GM12874 (cell line): ENCODE results near the gene TBRG1.

Experiments
- TF ChIP-seq, protein P1 (sequence below): IDR thresholded peaks from 2 replicates; pipeline ENCODE4 v1.5.1; 2011; ENCODE audit warnings: low read depth, mild to moderate bottlenecking, control low read depth, low read length, moderate library complexity; ENCODE audit not compliant: insufficient read depth

The TBRG1 gene

DNA sequence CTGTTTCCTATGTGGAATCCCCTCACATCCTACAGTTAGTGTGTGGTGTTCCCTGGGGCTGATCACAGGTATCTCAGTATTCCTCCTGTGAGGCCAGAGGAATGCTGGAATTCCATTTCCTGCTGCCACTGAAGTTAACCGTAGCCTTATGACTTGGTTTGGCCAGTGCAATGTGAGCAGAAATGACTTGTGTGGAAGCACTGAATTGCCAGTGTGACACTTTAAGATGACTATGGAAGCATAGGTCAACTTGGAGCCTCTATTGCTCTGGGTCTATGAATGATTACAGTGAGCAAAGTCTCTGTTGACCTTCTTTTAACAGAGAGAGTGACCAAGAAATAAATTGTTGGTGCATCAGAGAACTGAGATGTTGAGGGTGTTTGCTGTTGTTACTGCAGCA is 16.5 kb downstream of the TBRG1 start:
- TF ChIP-seq, protein P1, sequence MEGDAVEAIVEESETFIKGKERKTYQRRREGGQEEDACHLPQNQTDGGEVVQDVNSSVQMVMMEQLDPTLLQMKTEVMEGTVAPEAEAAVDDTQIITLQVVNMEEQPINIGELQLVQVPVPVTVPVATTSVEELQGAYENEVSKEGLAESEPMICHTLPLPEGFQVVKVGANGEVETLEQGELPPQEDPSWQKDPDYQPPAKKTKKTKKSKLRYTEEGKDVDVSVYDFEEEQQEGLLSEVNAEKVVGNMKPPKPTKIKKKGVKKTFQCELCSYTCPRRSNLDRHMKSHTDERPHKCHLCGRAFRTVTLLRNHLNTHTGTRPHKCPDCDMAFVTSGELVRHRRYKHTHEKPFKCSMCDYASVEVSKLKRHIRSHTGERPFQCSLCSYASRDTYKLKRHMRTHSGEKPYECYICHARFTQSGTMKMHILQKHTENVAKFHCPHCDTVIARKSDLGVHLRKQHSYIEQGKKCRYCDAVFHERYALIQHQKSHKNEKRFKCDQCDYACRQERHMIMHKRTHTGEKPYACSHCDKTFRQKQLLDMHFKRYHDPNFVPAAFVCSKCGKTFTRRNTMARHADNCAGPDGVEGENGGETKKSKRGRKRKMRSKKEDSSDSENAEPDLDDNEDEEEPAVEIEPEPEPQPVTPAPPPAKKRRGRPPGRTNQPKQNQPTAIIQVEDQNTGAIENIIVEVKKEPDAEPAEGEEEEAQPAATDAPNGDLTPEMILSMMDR = no peak

DNA sequence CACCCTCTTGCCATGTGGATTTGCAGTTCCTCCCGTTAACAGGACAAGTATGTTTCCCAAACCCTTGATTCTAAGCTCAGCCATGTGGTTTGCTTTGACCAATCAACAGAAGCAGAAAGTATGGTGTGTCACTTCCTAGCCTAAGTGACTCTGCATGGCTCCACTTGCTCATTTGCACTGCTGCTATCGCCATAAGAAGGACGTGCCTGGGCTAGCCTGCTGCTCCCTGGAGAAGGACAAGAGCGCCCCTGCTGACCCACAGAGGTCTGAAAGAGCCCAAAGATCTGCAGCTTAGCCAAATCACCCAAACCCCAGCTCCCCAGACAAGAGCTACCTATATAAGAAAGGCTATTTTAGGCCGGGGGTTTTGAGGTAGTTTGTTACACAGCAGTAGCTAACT is 18.0 kb downstream of the TBRG1 start:
- TF ChIP-seq, protein P1 = no peak

DNA sequence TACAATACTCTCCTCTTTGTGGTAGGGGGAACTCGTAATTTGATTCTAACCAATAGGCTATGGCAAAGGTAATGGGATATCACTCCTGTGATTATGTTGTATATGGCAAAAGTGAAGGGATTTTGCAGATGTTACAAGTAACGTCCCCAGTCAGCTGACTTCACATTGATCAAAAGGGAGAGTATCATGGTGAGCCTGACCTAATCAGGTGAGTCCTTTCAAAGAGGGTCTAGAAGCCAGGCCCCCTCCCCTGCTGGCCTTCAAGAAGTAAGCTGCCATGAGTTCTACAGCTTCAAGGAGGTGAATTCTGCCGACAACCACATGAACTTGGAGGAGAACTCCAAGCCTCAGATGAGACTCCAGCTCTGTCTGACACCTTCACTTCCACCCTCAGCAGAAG is 20.0 kb downstream of the TBRG1 start:
- TF ChIP-seq, protein P1 = no peak

DNA sequence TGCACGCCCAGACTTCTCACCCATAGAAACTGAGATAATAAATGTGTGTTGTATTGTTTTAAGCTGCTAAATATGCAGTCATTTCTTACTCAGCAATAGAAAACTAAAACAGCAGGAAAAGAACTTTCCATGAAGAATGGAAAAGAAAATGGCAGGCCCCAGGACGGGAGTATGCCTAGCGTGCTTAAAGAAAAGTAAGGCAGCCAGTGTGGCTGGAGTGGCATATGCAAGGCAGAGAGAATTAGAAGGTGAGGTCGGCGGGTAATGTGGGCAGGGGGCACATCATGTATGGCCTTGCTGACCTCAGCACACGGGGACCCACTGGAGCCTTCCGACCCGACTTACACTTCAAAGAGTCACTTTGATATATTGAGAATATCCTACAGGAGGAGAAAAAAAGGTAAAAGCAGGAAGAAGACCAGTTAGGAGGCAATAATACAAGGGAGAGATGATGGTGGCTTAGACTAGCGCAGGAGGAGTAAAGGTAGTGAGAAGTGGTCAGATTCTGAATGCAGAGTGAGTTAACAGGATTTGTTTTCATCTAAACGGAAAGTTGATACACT is 20.5 kb downstream of the TBRG1 start:
- TF ChIP-seq, protein P1 = no peak

DNA sequence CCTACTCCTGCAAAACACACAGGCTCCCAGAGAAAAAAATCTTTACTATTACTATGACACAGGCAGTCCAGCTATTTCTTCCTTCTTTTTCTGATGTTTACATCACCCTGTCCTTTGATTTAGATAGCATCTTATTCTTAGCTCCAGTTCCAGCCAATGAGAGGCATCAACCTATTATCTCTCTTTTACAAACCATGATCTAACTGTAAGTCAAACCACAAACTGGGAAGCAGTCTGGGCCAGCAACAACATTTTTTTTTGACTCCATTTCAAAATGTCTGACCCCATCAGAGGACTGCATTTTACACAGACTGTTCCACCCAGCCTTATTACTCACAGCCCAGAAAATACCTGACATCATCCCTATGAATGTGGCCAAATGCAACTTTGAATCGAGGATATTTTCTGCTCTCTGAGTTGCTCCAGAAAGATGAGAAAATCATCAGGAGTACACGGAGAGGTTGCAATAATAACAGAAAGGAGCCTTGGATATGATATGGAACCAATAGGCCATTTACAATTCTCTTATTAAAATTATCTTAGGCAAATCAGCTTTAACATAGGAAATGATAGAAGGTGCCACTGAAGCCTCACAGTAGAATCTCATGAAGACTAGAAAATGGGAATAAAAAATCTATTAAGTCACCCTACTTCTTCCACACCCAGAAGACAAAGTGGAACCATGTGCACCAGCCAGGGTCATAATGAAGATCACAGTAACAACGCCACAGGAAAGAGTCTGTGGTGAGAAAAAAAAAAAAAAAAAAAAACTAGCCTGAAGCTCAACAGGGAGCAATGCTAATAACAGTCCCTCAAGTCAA is 21.2 kb downstream of the TBRG1 start:
- TF ChIP-seq, protein P1 = no peak

DNA sequence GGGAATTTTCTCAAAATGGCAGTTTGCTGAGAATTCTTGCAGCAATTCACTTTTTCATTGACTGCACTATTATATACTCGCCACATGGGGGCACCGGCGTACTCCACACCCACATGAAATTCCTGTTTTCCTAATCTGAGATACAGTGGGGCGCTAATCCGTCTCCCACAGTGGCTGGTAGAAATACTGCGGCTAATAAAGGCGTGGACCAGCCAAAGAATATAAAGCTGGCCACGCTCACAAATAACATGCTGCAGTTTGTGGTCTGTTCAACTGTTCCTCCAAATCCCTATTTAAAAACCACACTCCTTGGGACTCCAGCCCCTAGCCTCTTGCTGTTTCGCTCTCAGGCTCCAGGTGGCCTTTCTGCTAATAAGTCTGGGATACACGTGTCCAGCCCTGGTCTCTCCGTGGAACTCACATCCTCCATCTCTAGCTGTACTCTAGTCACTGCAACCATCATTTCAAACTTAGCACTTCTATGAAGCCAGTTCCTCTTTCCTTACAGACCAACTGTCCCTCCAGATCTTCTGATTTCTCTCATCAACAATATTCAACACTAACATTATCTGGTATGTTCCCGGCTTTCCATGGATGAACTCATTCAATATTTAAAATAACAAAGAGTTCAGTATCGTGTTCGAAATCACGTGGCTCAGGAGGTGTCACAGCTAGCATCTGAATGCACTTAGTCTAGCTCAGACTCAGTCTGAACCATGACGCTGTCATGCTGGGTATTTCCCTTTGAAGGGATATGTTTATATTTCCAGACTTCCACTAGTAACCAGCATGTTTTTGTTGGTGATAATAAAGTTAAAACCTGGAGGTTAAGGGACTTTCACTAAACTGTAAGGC is 22.0 kb downstream of the TBRG1 start:
- TF ChIP-seq, protein P1 = peak; percentile 72

DNA sequence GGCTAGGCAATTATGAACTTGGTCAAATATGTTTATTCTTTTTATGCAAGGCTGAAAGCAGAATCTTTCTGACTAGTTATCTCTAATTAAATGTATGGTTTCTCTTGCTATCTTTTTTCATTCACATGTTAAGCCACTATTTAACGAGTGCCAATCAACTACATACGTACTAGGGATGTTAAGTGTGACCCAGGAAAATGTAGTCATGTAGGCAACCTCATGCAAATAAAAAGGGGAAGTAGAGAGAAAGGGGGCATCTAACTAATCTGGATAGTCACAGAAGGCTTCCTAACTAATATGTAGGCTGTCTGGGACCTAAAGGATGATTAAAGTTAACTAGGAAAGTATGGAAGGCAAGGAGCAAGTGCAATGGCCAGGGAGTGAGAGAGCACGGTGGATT is 23.5 kb downstream of the TBRG1 start:
- TF ChIP-seq, protein P1 = no peak
